Prostate gland (tissue), 2 donors: Measurements from ENCODE around the gene MYO5A. TPM values are rescaled to one million over a fixed set of nuclear protein-coding genes. Genes with fewer than 3 reads are reported as not detected.
"Not testable (repeated sequence)": the region's sequence is repeated elsewhere in the genome, so short reads cannot be mapped to it uniquely, and the experiment has no call there.

ENCODE experiments used
- DNase-seq: peaks from one replicate; pipeline ENCODE4 v3.0.0-alpha.2; 2019; ENCODE audit warnings: low spot score
- H3K27ac ChIP-seq, 2 donors: fragments of 200-600 bp; sonication (generic); 2 replicates each; pipeline ENCODE4 v1.5.1; 2017 to 2019
- H3K27me3 ChIP-seq: fragments of 200-600 bp; sonication (generic); replicated peaks from 2 replicates; pipeline ENCODE4 v1.5.1; 2019; ENCODE audit not compliant: insufficient read depth
- H3K36me3 ChIP-seq, 2 donors: fragments of 200-600 bp; sonication (generic); 1 replicate in 1 of 2; 2 replicates in 1 of 2; pipeline versions ENCODE4 v1.5.1 to v1.8.1; 2017 to 2019
- H3K4me1 ChIP-seq: fragments of 200-600 bp; sonication (generic); replicated peaks from 2 replicates; pipeline ENCODE4 v1.5.1; 2019
- H3K4me3 ChIP-seq, 2 donors: fragments of 200-600 bp; sonication (generic); 2 replicates each; pipeline ENCODE4 v1.5.1; 2017 to 2019
- H3K9me3 ChIP-seq: fragments of 200-600 bp; sonication (generic); 2 replicates; pipeline ENCODE4 v1.5.1; 2017
- CTCF ChIP-seq, 4 experiments: fragments of 200-600 bp in 2 of 4; fragments of 450-650 bp in 2 of 4; sonication (generic) in 2 of 4; IDR thresholded peaks; 1 replicate in 3 of 4; 2 replicates in 1 of 4; pipeline ENCODE4 v1.5.1; 2016 to 2019; ENCODE audit warnings: antibody characterized with exemption in 4 of 4, mild to moderate bottlenecking in 2 of 4, moderate library complexity in 2 of 4
- POLR2A ChIP-seq: fragments of 450-650 bp; IDR thresholded peaks from one replicate; pipeline ENCODE4 v1.6.1; 2016; ENCODE audit warnings: antibody characterized with exemption, mild to moderate bottlenecking
- POLR2AphosphoS5 ChIP-seq: sonication (generic); formaldehyde crosslinking; IDR thresholded peaks from one replicate; pipeline ENCODE4 v1.6.1; 2017; ENCODE audit warnings: antibody characterized with exemption
- WGBS: methylation state at CpG from one replicate; pipeline ENCODE4 v1.1.5; 2018; 5-methylcytosine and 5-hydroxymethylcytosine counted together
- intact Hi-C: fragments of 100-400 bp; cut with DNase I; formaldehyde crosslinking; loops from one replicate; pipeline ENCODE4 v1.14.2; 2022
- total RNA-seq, 2 donors: library from RNA; depleted of rRNA; stranded (reverse); fragments of >200 nt; gene quantifications; one replicate each; pipeline ENCODE4 v1.1.0, GENCODE V29; 2016

MYO5A gene
- total RNA-seq, 2 donors from 2014 or later = 24.9 to 41.9 TPM

GRCh38 chr15:52520421-52520820 lies 8.3 kb downstream of the MYO5A start:
- Histone ChIP-seq H3K4me1 (no peaks in the 10 kb centered on the region), H3K4me3 (no peak overlapping the region), H3K27me3 (no peaks in the 10 kb centered on the region), H3K9me3 (no peaks in the 10 kb centered on the region), H3K36me3 (no peaks in the 10 kb centered on the region), H3K27ac (no peak overlapping the region)
- TF ChIP-seq POLR2AphosphoS5 (no peak), CTCF (IDR thresholded peaks at IDR 0.05) (no peak), POLR2A (no peak)
- DNase-seq = no peak
- intact Hi-C loops = loop anchor here (10.0 kb wide), 2 partner anchors 214 to 256 kb away; no protein-coding TSS in a partner anchor

- WGBS = 75% methylated on average over 8 of the region's 8 CpGs
- H3K4me1 ChIP-seq = no peaks in the 10 kb centered on the region
- no peak overlapping the region for H3K4me3 ChIP-seq
- no peaks in the 10 kb centered on the region for H3K27me3 ChIP-seq
- no peaks in the 10 kb centered on the region for H3K36me3 ChIP-seq
- H3K27ac ChIP-seq = no peak overlapping the region
- TF ChIP-seq POLR2A (no peak), POLR2AphosphoS5 (no peak)
- no peak for DNase-seq
- H3K9me3 ChIP-seq = no peaks in the 10 kb centered on the region
- intact Hi-C loops = no loop called here
These were observed 10.0 kb downstream of the MYO5A start for GRCh38 chr15:52518487-52519371.

GRCh38 chr15:52517014-52517413 lies 11.7 kb downstream of the MYO5A start:
- no peaks in the 10 kb centered on the region for H3K36me3 ChIP-seq
- H3K4me1 ChIP-seq = no peaks in the 10 kb centered on the region
- 83% methylated on average over 1 of the region's 1 CpG for WGBS
- TF ChIP-seq POLR2AphosphoS5 (no peak), POLR2A (no peak), CTCF (IDR thresholded peaks at IDR 0.05) (no peak)
- intact Hi-C loops = no loop called here
- no peaks in the 10 kb centered on the region for H3K27me3 ChIP-seq
- no peak overlapping the region for H3K27ac ChIP-seq
- no peak for DNase-seq
- no peak overlapping the region for H3K4me3 ChIP-seq
- H3K9me3 ChIP-seq = no peaks in the 10 kb centered on the region

- intact Hi-C loops = no loop called here
- 86% methylated on average over 2 of the region's 2 CpGs for WGBS
- H3K36me3 ChIP-seq = no peaks in the 10 kb centered on the region
- no peak for DNase-seq
- TF ChIP-seq POLR2A (no peak), POLR2AphosphoS5 (no peak), CTCF (IDR thresholded peaks at IDR 0.05) (no peak)
- no peaks in the 10 kb centered on the region for H3K4me1 ChIP-seq
- H3K9me3 ChIP-seq = no peaks in the 10 kb centered on the region
- no peak overlapping the region for H3K27ac ChIP-seq
- no peak overlapping the region for H3K4me3 ChIP-seq
- H3K27me3 ChIP-seq = no peaks in the 10 kb centered on the region
These were observed 13.3 kb downstream of the MYO5A start for GRCh38 chr15:52515343-52515742.

- 88% methylated on average over 1 of the region's 1 CpG for WGBS
- H3K4me1 ChIP-seq = no peaks in the 10 kb centered on the region
These were observed 14.2 kb downstream of the MYO5A start for GRCh38 chr15:52514482-52514881.

GRCh38 chr15:52512869-52513268 lies 15.8 kb downstream of the MYO5A start:
- intact Hi-C loops, H3K36me3 ChIP-seq, H3K4me1 ChIP-seq, H3K9me3 ChIP-seq, DNase-seq, H3K4me3 ChIP-seq, H3K27ac ChIP-seq, H3K27me3 ChIP-seq: not testable (repeated sequence)
- WGBS = 95% methylated on average over 8 of the region's 8 CpGs

More at GRCh38 chr15:52514482-52514881, 14.2 kb downstream of the MYO5A start:
- no peaks in the 10 kb centered on the region for H3K27me3 ChIP-seq
- DNase-seq = no peak
- intact Hi-C loops = no loop called here
- TF ChIP-seq POLR2A (no peak), POLR2AphosphoS5 (no peak), CTCF (IDR thresholded peaks at IDR 0.05) (no peak)
- no peaks in the 10 kb centered on the region for H3K9me3 ChIP-seq
- H3K4me3 ChIP-seq = no peak overlapping the region
- H3K36me3 ChIP-seq = no peaks in the 10 kb centered on the region
- H3K27ac ChIP-seq = no peak overlapping the region
